PC-9 (cell line): Measurements from ENCODE around the gene CLCF1. TPM values are rescaled to one million over a fixed set of nuclear protein-coding genes. Genes with fewer than 3 reads are reported as not detected.

Source experiments
- BruUV-seq: library from RNA; stranded (reverse); fragments of 400-500 nt; replicated peaks from 2 replicates; lab custom pipeline; 2021; lab: Mats Ljungman, UMichigan
- CTCF ChIA-PET: fragments of 300-600 bp; sonication (Branson Sonifier 250); formaldehyde crosslinking; loops from one replicate; lab custom pipeline; 2022; ENCODE audit warnings: antibody characterized with exemption; lab: Charles Lee
- POLR2A ChIA-PET: fragments of 300-600 bp; sonication (Branson Sonifier 250); formaldehyde crosslinking; loops from one replicate; lab custom pipeline; 2022; ENCODE audit warnings: antibody characterized with exemption; ENCODE audit not compliant: unreplicated experiment; lab: Charles Lee
- DNase-seq, 2 experiments: peaks; one replicate each; pipeline versions ENCODE4 v3.0.0 to v3.0.0-alpha.2; 2015 to 2022; ENCODE audit warnings: mixed read lengths in 1 of 2
- H2AFZ ChIP-seq: fragments of 200-600 bp; sonication (generic); 2 replicates; pipeline ENCODE4 v1.8.1; 2017; ENCODE audit warnings: antibody characterized with exemption
- H3F3A ChIP-seq: fragments of 200-600 bp; sonication (generic); 2 replicates; pipeline ENCODE4 v1.8.1; 2017; ENCODE audit warnings: antibody characterized with exemption, mild to moderate bottlenecking, low read depth; ENCODE audit not compliant: insufficient read depth
- H3K27ac ChIP-seq: fragments of 200-600 bp; sonication (generic); 2 replicates; pipeline ENCODE4 v1.6.1; 2016; ENCODE audit warnings: mixed run types
- H3K27me3 ChIP-seq: fragments of 200-600 bp; sonication (generic); 2 replicates; pipeline ENCODE4 v1.6.1; 2016; ENCODE audit warnings: low read depth, mixed run types; ENCODE audit not compliant: insufficient read depth
- H3K36me3 ChIP-seq: fragments of 200-600 bp; sonication (generic); 2 replicates; pipeline ENCODE4 v1.6.1; 2016; ENCODE audit warnings: low read depth, mixed run types
- H3K4me1 ChIP-seq: fragments of 200-600 bp; sonication (generic); replicated peaks from 2 replicates; pipeline ENCODE4 v1.6.1; 2016; ENCODE audit warnings: mixed run types; ENCODE audit not compliant: insufficient read depth
- H3K4me2 ChIP-seq: fragments of 200-600 bp; sonication (generic); 2 replicates; pipeline ENCODE4 v1.6.1; 2017; ENCODE audit warnings: mixed run types
- H3K4me3 ChIP-seq: fragments of 200-600 bp; sonication (generic); 2 replicates; pipeline ENCODE4 v1.6.1; 2016; ENCODE audit warnings: mixed run types
- H3K79me2 ChIP-seq: fragments of 200-600 bp; sonication (generic); 2 replicates; pipeline ENCODE4 v1.6.1; 2017; ENCODE audit warnings: low read depth, mixed run types
- H3K9me2 ChIP-seq: fragments of 200-600 bp; sonication (generic); 2 replicates; pipeline ENCODE4 v1.8.1; 2017; ENCODE audit warnings: mild to moderate bottlenecking; ENCODE audit not compliant: insufficient read depth
- H3K9me3 ChIP-seq: fragments of 200-600 bp; sonication (generic); 2 replicates; pipeline ENCODE4 v1.8.1; 2016; ENCODE audit warnings: low read depth; ENCODE audit not compliant: insufficient read depth
- H4K20me1 ChIP-seq: fragments of 200-600 bp; sonication (generic); 2 replicates; pipeline ENCODE4 v1.8.1; 2017; ENCODE audit not compliant: insufficient read depth
- CTCF ChIP-seq: fragments of 200-600 bp; sonication (generic); conservative IDR thresholded peaks from 2 replicates; pipeline ENCODE4 v1.6.1; 2017; ENCODE audit warnings: mixed run types, antibody characterized with exemption, mild to moderate bottlenecking, moderate library complexity
- EZH2 ChIP-seq: fragments of 200-600 bp; sonication (generic); IDR thresholded peaks from 2 replicates; pipeline ENCODE4 v1.8.0; 2017; ENCODE audit warnings: antibody characterized with exemption, low read depth
- intact Hi-C: fragments of 100-400 bp; cut with micrococcal nuclease; formaldehyde crosslinking; loops from one replicate; pipeline ENCODE4 v1.10.0; 2022; ENCODE audit not compliant: unreplicated experiment
- total RNA-seq: library from RNA; stranded (reverse); gene quantifications from 2 replicates; pipeline ENCODE4 v1.2.3, GENCODE V29; 2021

Gene CLCF1
- total RNA-seq, 1 experiment from 2014 or later = 17.0 TPM

GRCh38 chr11:67397536-67397935 is 24.1 kb upstream of the CLCF1 start:
- intact Hi-C loops = no loop called here
- POLR2A ChIA-PET = no interaction called here

GRCh38 chr11:67396587-67397389 is 23.4 kb upstream of the CLCF1 start:
- Histone ChIP-seq H2AFZ (no peak overlapping the region), H3K79me2 (peaks cover 20% of the 10 kb centered on the region), H3K9me3 (no peaks in the 10 kb centered on the region), H3K4me1 (peaks cover 14% of the 10 kb centered on the region), H3K27ac (no peak overlapping the region), H3F3A (peaks cover 28% of the 10 kb centered on the region; the same call in 1 of the 2 replicates), H3K27me3 (no peaks in the 10 kb centered on the region), H3K36me3 (0 out of 2 replicates have a peak, but pooled peaks cover 6% of the 10 kb centered on the region), H3K4me3 (no peak overlapping the region), H4K20me1 (peaks cover 3% of the 10 kb centered on the region; the same call in 1 of the 2 replicates), H3K4me2 (no peak overlapping the region), H3K9me2 (no peaks in the 10 kb centered on the region)
- TF ChIP-seq CTCF (no peak), EZH2 (no peak)
- BruUV-seq = no TSS peak
- CTCF ChIA-PET = no interaction called here
- POLR2A ChIA-PET = interaction anchor here (0.6 to 0.8 kb wide), 3 partner anchors 10 to 182 kb away, joined by 3 read pairs; no protein-coding TSS in a partner anchor
- intact Hi-C loops = no loop called here
- no peak for DNase-seq

More at GRCh38 chr11:67397536-67397935, 24.1 kb upstream of the CLCF1 start:
- H3F3A ChIP-seq = peaks cover 29% of the 10 kb centered on the region; the same call in 1 of the 2 replicates
- no peak for DNase-seq
- CTCF ChIA-PET = no interaction called here
- no peak for TF ChIP-seq CTCF
- TF ChIP-seq EZH2 = no peak
- H3K36me3 ChIP-seq = 0 out of 2 replicates have a peak, but pooled peaks cover 6% of the 10 kb centered on the region
- no peak overlapping the region for H3K4me3 ChIP-seq
- H3K79me2 ChIP-seq = peaks cover 20% of the 10 kb centered on the region
- no peak overlapping the region for H2AFZ ChIP-seq
- no peaks in the 10 kb centered on the region for H3K27me3 ChIP-seq
- no peak overlapping the region for H3K4me2 ChIP-seq
- H3K4me1 ChIP-seq = peaks cover 17% of the 10 kb centered on the region
- H3K27ac ChIP-seq = no peak overlapping the region
- no peaks in the 10 kb centered on the region for H3K9me2 ChIP-seq
- H4K20me1 ChIP-seq = peaks cover 3% of the 10 kb centered on the region; the same call in 1 of the 2 replicates
- no TSS peak for BruUV-seq
- H3K9me3 ChIP-seq = no peaks in the 10 kb centered on the region

- CTCF ChIA-PET = no interaction called here
- peaks cover 31% of the 10 kb centered on the region for H3F3A ChIP-seq
- DNase-seq = no peak
- no peaks in the 10 kb centered on the region for H3K27me3 ChIP-seq
- BruUV-seq = no TSS peak
- intact Hi-C loops = no loop called here
- peaks cover 14% of the 10 kb centered on the region for H3K4me1 ChIP-seq
- no peaks in the 10 kb centered on the region for H3K9me2 ChIP-seq
- peaks cover 3% of the 10 kb centered on the region; the same call in 1 of the 2 replicates for H4K20me1 ChIP-seq
- H2AFZ ChIP-seq = no peak overlapping the region
- H3K79me2 ChIP-seq = peaks cover 22% of the 10 kb centered on the region
- POLR2A ChIA-PET = interaction anchor here (0.8 kb wide), 2 partner anchors 22 to 183 kb away, joined by 3 read pairs; no protein-coding TSS in a partner anchor
- H3K4me3 ChIP-seq = no peak overlapping the region
- TF ChIP-seq CTCF = no peak
- no peak for TF ChIP-seq EZH2
- H3K9me3 ChIP-seq = no peaks in the 10 kb centered on the region
- no peak overlapping the region for H3K4me2 ChIP-seq
- H3K36me3 ChIP-seq = 0 out of 2 replicates have a peak, but pooled peaks cover 6% of the 10 kb centered on the region
- H3K27ac ChIP-seq = no peak overlapping the region
These were observed 22.8 kb upstream of the CLCF1 start for GRCh38 chr11:67396259-67396581.
